Amygdala (tissue), 56 donors: ENCODE results near the gene MEA1.
"Not testable (repeated sequence)": the region's sequence is repeated elsewhere in the genome, so short reads cannot be mapped to it uniquely, and the experiment has no call there.

ENCODE experiments used
- DNase-seq, 56 donors: peaks; one replicate each; lab custom pipeline; 2025; lab: John Stamatoyannopoulos, UW

MEA1 gene

GRCh38 chr6:43013843-43014433 is at the start of gene MEA1, which contains the start of gene KLHDC3:
Gene MEA1, minus strand, starts transcription at chr6:43013946. Its CDS starts 133 bp downstream, at chr6:43013813.
Gene KLHDC3, plus strand, starts transcription at chr6:43014249. Its CDS starts 2,944 bp downstream, at chr6:43017193.
- peak; percentile 69 to 100 (median 99) for DNase-seq

GRCh38 chr6:43062818-43063217 is 49.1 kb upstream of the MEA1 start:
- DNase-seq = no peak

DNA sequence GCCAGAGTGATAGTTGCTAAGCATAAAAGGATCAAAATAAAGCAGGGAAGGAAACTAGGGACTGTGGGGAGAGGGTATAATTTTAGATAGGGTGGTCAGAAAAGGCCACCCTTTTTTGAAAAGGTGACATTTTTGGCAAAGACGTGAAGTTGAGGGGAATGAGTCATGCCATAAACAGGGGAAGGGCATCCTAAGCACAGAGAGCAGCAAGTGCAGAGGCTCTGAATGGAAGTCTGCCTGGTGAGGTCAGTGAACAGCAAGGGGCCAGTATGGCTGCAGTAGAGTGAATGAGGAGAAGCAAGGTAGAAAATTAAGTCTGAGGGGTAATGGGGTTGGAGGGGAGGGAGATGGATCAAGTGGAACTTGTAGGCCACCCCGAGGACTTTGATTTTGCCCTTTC is 48.1 kb upstream of the MEA1 start:
- DNase-seq = no peak

GRCh38 chr6:43060755-43061633 is 47.2 kb upstream of the MEA1 start:
- DNase-seq = no peak

DNA sequence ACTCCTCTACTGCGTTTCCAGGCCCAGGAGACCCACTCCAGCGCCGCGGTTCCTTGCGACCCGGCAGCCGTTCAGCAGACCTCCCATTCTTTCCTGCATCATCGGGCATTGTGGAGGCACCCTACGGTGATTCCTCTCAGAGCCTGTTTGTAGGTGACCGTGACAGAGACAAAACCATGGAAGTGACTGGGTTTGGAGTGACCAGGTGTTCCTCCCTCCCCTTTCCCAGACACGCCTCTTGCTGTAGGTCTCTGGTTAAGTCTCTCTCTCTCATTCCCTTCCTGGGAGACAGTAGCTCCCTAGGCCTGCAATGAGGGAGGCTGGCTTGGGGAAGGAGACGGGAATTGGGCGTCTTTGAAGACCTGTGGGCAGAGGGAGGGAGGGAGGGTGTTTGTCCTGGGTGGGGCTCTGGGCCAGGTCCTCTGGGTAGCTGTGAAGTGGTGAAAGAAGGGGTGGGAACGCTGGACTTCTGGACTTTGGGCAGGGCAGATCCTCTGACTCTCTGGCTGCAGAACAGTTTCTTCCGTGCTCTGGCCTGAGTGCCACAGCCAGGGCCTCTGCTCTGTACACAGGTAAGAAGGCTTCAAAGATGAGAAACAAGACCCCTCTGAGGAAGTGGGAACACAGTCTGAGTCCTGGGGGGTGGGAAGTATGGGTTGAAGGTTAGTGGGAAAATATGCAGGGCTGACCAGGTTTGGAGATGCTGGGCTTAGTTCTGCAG is 46.4 kb upstream of the MEA1 start:
- peak in 1 of 56 donors; percentile 31 for DNase-seq

- DNase-seq = peak; percentile 92 to 100 (median 98)
Measured at GRCh38 chr6:43059168-43060033, 45.7 kb upstream of the MEA1 start, which contains the start of the genes KLC4 and MRPL2. Gene KLC4, plus strand, starts transcription at chr6:43059631. Its CDS starts 1,705 bp downstream, at chr6:43061336. Gene MRPL2, minus strand, starts transcription at chr6:43059434. Its CDS starts 53 bp downstream, at chr6:43059381.

DNA sequence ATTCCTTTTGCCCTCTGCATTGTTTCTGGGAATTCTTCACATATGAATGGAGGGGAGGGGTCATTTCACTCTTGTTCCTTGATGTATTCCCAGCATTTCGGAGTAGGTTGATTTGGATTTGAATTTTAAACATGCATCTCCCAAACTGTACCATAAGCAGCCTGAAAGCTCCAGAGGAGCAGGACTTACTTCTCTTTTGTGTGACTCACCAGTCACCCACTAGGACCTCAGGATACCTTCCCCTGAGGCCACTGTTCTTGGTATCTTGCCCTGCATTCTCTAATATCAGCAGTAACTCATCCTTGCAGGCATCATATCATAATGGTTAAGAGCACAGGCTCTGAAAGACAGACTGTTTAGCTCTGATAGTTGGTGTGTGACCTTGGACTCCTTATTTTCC is 44.8 kb upstream of the MEA1 start:
- DNase-seq = no peak

- DNase-seq = no peak
Measured at GRCh38 chr6:43055966-43056365, 42.2 kb upstream of the MEA1 start.

GRCh38 chr6:43054206-43054943 is 40.6 kb upstream of the MEA1 start:
- DNase-seq = peak in 1 of 56 donors; percentile 5

DNA sequence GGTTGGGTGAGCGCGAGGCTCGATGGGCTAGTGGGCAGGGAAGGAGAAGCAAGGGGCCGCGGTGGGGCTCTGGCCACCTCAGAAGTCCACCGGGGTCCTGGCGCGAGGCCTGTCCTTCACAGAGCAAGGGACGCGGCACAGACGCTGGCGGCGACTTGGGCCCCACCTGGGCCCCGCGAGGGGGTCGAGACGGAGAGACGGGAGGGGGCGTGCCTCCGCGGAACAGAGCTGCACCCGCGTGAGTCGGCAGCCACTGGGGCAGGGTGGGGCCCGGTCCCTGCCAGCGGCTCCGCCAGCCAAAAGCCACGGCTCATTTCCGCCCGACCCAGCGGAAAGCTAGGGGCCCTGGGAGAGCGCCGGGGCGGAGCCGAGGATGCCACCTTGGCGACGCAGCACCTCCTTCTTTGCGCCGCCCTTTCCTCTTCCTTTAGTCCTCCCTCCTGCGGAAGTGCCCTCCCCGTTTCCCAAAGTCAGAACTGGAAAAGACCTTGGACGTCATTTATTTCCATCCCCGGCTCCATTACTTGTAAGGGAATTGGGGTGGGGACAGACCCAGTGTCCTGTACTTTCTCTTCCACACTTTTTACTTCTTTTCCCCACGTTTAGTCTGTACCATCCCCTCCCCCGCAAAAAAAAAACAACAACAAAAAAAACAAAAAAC is 39.9 kb upstream of the MEA1 start, which contains the start of gene CUL7:
Gene CUL7, minus strand, starts transcription at position 307 of the 661 bp plus-strand sequence. CDS start 1,063 bp downstream, outside the sequence.
- peak in 54 of 56 donors; percentile 7 to 83 (median 64) for DNase-seq

GRCh38 chr6:43052842-43053544 is 39.2 kb upstream of the MEA1 start:
- DNase-seq = peak in 2 of 56 donors; percentile 29 to 33

GRCh38 chr6:43052225-43052841 is 38.6 kb upstream of the MEA1 start:
- no peak for DNase-seq

DNA sequence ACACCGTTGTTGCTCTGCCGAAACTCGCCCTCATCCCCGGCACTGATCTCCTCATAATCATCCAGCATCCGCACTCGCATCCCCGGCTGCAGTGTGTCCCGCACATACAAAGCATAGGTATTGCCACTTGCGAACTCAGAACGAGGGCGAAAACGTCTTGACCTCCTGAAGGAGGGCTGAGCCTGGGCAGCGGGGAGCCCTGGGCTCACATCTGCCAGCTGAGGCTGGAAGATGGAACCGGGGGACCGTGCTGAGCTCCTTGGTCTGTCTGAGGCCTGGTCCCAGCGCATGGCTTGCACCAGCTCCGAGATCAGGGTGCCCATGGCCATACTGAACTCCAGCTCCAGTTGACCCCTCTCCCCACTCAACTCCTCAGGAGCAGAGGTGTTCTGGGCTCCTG is 37.2 kb upstream of the MEA1 start:
- DNase-seq = no peak

GRCh38 chr6:43047998-43048397 is 34.3 kb upstream of the MEA1 start:
- no peak for DNase-seq

DNA sequence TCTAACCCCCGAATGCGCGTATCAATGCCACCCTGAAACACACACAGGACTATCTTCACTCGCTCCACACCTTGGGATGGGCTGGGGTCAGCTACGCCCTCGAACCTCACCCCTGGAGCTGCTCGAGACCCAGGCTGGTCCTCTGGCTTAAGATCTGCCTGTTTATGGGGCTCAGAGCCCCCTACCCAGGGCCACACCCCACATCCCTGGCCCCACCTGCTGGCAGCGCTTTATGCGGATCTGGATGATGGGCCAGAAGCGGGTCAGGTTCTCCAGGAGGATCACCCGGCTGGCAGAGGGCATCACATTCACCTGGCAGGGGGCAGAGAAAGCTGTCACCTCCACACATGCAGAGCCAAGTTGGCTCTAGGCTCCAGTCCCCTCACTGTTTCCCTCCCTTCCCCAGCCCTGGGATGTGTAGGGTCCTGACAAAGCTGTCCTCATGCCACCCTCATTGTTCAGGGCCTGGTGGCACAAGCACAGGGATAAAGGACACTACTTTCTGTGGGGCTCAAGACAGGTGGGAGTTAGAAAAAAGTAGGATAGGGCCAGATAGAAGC is 31.7 kb upstream of the MEA1 start:
- no peak for DNase-seq

GRCh38 chr6:43043310-43043709 is 29.6 kb upstream of the MEA1 start:
- DNase-seq = no peak

DNA sequence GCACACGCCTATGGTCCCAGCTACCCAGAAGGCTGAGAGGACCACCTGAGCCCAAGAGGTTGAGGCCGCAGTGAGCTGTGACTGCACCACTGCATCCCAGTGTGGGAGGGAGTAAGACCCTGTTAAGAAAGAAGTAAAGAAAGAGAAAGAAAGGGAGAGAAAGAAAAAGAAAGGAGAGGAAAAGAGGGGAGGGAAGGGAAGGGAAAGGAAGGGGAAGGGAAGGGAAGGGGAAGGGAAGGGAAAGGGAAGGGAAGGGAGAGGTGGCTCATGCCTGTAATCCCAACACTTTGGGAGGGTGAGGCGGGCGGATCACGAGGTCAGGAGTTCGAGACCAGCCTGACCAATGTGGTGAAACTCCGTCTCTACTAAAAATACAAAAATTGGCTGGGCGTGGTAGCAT is 27.7 kb upstream of the MEA1 start:
- not testable (repeated sequence) for DNase-seq
